ENCODE data around the gene MTARC2.

- TF ChIP-seq CTCF (conservative IDR thresholded peaks at IDR 0.05; ENCODE audit: low read depth, low read length) (no peak), EZH2 (IDR thresholded peaks at IDR 0.05; ENCODE audit: low read length, unreplicated experiment) (no peak)
These were observed 59.6 kb downstream of the MTARC2 start for GRCh38 chr1:220807726-220808125.

All from PC-3 (cell line).